ENCODE measurements around the gene TTC32. TPM values are rescaled to one million over a fixed set of nuclear protein-coding genes. Genes with fewer than 3 reads are reported as not detected.
"Not testable (repeated sequence)": the region's sequence is repeated elsewhere in the genome, so short reads cannot be mapped to it uniquely, and the experiment has no call there.

The TTC32 gene
- total RNA-seq, 4 donors from 2014 or later = 15.2 to 30.5 (median 21.4) TPM

GRCh38 chr2:19895535-19895934 lies 6.2 kb downstream of the TTC32 start:
- Histone ChIP-seq H3K27me3 (no peaks in the 10 kb centered on the region), H3K36me3 (no peaks in the 10 kb centered on the region), H3K9me3 (no peaks in the 10 kb centered on the region), H3K4me3 (no peak overlapping the region), H3K4me1 (peaks cover 0 to 22% (median 0%) of the 10 kb centered on the region in 4 donors), H3K27ac (no peak overlapping the region)
- TF ChIP-seq, protein P1, sequence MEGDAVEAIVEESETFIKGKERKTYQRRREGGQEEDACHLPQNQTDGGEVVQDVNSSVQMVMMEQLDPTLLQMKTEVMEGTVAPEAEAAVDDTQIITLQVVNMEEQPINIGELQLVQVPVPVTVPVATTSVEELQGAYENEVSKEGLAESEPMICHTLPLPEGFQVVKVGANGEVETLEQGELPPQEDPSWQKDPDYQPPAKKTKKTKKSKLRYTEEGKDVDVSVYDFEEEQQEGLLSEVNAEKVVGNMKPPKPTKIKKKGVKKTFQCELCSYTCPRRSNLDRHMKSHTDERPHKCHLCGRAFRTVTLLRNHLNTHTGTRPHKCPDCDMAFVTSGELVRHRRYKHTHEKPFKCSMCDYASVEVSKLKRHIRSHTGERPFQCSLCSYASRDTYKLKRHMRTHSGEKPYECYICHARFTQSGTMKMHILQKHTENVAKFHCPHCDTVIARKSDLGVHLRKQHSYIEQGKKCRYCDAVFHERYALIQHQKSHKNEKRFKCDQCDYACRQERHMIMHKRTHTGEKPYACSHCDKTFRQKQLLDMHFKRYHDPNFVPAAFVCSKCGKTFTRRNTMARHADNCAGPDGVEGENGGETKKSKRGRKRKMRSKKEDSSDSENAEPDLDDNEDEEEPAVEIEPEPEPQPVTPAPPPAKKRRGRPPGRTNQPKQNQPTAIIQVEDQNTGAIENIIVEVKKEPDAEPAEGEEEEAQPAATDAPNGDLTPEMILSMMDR (IDR thresholded peaks at IDR 0.05) = no peak
- TF ChIP-seq POLR2A (IDR thresholded peaks at IDR 0.05) = no peak
- no peak for DNase-seq

DNA sequence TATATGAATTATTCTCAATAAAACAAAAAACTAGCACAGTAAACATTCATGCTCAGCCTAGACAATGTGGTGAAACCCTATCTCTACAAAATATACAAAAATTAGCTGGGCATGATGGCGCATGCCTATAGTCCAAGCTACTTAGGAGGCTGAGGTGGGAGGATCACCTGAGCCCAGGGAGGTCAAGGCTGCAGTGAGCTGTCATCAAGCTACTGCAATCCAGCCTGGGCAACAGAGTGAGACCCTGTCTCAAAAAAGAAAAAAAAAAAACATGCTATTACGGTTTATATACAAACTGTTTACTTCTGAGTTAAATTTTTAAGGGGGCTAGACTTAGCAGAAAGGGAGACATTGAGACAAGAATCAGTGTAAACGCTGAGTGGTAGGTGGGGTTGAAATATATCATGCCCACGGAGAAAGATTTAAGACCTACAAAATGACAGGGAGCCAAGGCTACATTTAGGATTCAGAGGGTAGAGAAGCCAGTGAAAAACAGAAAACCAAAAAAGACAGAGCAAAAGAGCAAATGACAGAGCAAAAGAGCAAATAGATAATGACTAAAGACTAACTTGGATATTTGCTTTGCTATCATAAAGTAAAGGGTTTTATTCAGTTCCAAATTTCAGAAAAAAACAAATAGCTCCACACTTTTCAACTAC lies 7.5 kb downstream of the TTC32 start:
- H3K9me3 ChIP-seq = no peaks in the 10 kb centered on the region
- H3K27ac ChIP-seq = no peak overlapping the region
- no peaks in the 10 kb centered on the region for H3K27me3 ChIP-seq
- TF ChIP-seq, protein P1 (IDR thresholded peaks at IDR 0.05) = no peak
- no peak for TF ChIP-seq POLR2A (IDR thresholded peaks at IDR 0.05)
- no peaks in the 10 kb centered on the region for H3K36me3 ChIP-seq
- H3K4me3 ChIP-seq = no peak overlapping the region
- peaks cover 0 to 18% (median 0%) of the 10 kb centered on the region in 4 donors for H3K4me1 ChIP-seq
- no peak for DNase-seq

DNA sequence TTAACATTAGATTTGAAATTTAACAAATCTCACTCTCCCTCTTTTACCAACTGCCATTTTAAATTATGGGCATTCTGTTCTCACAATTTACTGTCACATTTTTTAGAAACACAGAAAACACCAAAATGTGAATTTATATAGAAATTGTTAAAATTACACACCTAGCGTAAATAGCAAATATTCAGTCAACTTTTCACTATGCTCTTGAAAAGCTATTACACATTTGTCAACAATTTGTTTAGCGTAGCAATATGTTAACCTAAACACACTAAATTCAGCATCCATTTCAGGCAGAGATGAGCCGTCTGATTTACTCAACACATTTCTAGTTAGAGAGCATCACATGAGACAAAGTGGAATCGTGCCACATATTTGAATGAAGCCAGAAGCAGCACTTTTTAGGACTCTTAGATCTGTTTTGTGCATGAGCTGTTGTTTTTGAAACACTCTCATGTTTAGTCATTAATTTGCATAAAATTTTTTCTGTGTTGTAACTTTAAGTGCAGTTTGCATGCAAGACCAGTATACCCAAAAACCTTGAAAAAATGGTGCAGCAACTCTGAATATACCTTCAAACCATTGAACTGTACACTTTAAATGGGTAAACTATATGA lies 8.2 kb downstream of the TTC32 start:
- no peak for DNase-seq
- Histone ChIP-seq H3K27me3 (no peaks in the 10 kb centered on the region), H3K9me3 (no peaks in the 10 kb centered on the region), H3K36me3 (no peaks in the 10 kb centered on the region), H3K4me3 (no peak overlapping the region), H3K4me1 (peaks cover 0 to 12% (median 0%) of the 10 kb centered on the region in 4 donors), H3K27ac (no peak overlapping the region)
- TF ChIP-seq, protein P1 (IDR thresholded peaks at IDR 0.05) = no peak
- no peak for TF ChIP-seq POLR2A (IDR thresholded peaks at IDR 0.05)

GRCh38 chr2:19891971-19892370 lies 9.8 kb downstream of the TTC32 start:
- H3K27me3 ChIP-seq, DNase-seq, H3K9me3 ChIP-seq, H3K4me1 ChIP-seq, H3K36me3 ChIP-seq, H3K27ac ChIP-seq, H3K4me3 ChIP-seq: not testable (repeated sequence)

GRCh38 chr2:19890104-19890503 lies 11.7 kb downstream of the TTC32 start:
- Histone ChIP-seq H3K36me3 (no peaks in the 10 kb centered on the region), H3K4me1 (no peaks in the 10 kb centered on the region), H3K4me3 (no peak overlapping the region), H3K27ac (no peak overlapping the region), H3K9me3 (no peaks in the 10 kb centered on the region), H3K27me3 (no peaks in the 10 kb centered on the region)
- DNase-seq = no peak
- no peak for TF ChIP-seq POLR2A (IDR thresholded peaks at IDR 0.05)
- TF ChIP-seq, protein P1 (IDR thresholded peaks at IDR 0.05) = no peak

DNA sequence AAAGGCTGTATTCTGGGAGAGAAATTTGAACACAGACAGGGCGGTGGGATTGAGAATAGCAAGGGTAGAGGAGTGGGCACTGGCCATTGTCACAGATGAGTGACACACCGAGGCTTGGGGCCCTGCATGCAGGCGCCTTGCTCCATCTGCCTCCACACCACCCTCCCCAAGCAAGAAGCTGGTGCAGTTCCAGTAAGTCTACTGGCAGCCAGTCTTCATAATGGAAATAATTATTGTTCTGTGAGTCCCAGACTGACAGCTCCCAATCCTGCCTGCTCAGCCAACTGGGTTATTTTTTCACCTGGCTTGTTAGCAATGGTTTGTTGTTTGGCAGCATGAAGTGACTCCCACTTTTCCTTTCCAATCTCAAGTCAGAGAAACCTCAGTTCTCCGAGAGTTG lies 13.0 kb downstream of the TTC32 start:
- Histone ChIP-seq H3K27me3 (no peaks in the 10 kb centered on the region), H3K4me1 (no peaks in the 10 kb centered on the region), H3K4me3 (no peak overlapping the region), H3K9me3 (no peaks in the 10 kb centered on the region), H3K36me3 (no peaks in the 10 kb centered on the region), H3K27ac (no peak overlapping the region)
- TF ChIP-seq, protein P1 (IDR thresholded peaks at IDR 0.05) = no peak
- DNase-seq = no peak
